NOMO-1 treated with DMSO at 0.1 percent for 48 hours (cell line): ENCODE results near the gene ALG12.

Experiments
- DNase-seq: peaks from one replicate; lab custom pipeline; 2025; ENCODE audit not compliant: unreplicated experiment; lab: John Stamatoyannopoulos, UW

Gene ALG12

DNA sequence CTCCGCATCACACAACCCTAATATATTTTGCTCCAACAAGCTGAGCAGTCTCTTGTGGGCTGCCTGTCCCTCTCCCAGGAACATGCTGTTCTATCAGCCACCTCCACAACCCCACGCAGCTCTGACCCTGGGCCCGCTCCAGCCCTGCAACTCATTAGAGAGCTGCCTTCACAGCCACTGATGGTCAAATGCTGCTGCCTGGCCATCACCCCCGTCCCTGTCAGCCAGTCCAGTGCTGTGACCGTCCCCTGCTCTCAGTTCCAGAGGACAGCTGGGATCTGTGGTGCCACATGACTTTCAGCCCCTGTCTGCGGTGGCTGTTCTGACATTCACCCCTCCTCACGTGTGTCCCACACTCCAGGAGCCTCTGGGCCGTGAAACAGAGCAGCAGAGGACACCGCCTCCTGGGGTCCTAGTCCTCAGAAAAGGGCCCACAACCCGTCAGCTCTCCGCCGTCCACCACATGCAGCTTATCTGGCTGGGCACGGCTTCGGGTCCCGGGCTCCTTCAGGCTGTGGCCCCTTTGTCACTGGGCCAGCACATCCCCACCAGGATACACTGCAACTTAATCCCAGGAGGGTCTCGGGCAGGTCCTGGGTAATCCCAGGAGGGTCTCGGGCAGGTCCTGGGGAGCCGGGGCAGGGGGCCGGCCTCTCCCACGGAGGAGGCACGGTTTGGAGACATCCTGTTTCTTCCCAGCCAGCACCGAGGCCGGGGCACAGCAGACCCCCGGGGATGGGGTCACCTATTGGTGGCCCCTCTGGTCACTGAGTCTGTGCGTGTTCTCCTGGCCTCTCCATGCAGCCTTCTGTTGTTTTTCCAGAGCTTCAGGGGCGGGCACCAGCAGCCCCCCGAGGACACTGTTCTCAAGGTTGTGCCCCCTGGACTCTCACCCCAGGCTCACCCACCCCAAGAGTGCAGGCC lies 15.3 kb upstream of the ALG12 start:
- no peak for DNase-seq

DNA sequence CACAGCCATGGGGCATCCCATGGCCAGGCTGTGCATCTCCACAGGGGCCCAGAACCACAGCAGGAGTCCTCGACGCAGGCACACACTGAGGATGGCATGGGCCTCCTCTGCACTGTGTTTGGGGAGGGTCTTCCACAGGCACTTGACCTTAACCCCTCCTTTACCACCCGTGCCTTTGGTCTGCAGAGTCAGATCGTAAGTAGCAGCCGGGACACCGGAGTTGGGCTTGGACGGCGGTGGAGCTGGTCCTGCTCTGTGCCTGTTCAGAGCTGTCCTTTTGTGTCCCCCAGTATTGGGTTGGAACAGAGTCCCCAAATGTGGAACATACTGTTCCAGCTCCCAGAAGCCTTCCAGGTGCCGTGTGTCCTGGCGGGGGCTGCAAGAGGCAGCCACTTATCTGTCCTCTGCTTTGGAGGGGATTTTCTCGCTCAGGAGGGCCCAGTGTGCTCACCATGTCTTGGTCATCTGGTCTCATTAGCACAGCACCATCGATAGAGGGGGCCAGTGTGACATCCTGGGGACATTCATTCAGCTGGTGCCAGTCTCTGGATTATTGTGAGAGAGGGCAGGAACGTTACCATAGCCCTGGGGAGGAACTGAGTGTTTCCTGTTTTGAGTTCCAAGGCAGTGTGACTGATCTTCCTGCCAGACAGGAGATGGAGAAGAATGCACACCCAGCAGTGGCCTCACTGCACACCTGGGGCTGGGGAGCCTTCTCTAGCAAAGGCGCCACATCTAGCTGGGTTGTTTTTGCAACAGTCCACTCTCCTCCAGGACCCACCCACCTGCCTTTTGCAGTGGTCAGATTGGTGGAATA lies 12.6 kb upstream of the ALG12 start:
- DNase-seq: peak; percentile 90

DNA sequence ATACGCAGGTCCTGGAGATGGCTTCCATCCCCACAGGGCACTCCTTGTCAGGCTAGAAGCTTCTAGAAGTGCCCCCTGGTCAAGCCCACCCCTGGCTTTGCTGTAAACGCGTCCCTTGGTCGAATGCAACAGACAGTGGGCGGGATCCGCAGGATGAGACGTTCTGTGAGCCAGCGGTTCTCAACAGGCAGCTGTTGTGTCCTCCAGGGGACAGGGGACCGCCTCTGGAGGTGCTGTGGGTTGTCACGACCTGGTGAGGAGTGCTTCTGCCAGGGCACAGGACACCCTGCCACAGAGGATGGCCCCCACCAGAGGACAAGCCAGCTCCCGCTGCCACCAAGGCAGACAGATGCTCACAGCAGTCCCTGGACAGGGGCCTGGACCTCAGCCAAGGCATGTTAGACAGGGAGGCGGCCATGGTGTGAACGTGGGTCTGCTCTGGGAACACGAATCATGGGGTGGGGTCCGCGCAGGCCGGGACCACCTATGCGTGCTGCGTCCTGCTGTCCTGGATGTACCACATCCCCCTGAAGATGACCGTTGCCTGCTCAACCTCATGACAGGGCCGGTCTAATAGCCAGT lies 11.8 kb upstream of the ALG12 start:
- DNase-seq: no peak

DNA sequence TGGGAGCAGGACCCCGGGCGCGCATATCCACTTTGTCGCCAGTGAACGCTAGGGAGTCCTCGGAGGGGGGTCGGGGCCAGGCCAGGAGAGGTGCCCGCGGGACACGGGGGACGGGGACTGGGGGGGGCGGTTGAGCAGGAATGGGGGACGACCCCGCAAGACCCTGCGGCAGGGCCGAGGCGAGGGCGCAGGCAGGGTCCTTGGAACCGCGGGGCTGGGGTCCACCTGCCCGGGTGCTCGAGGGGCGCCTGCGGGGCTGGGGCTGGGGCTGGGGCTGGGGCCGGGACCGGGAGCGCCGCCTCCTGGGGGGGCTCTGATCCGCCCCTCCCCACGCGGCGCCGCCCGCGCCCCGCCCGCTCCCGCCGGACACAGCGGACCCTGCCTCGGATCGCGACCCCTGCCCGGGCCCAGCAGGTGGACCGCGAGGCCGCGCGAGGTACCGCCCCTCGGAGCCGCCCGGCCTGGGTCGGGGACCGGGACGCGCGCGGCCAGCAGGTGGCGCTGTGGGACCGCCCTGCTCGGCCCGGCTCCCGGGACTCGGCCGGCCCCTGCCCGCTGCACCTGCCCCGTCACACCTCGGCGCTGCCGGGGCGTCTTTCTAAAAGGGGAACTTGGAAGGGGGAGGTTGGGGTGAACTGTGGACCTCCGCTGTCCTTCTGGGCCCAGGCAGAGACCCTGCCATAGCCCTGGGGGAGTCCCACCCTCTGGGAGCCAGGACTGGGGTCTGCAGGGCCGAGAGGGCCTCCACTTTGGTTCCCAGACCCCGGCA lies 11.2 kb upstream of the ALG12 start:
- DNase-seq: peak; percentile 30

DNA sequence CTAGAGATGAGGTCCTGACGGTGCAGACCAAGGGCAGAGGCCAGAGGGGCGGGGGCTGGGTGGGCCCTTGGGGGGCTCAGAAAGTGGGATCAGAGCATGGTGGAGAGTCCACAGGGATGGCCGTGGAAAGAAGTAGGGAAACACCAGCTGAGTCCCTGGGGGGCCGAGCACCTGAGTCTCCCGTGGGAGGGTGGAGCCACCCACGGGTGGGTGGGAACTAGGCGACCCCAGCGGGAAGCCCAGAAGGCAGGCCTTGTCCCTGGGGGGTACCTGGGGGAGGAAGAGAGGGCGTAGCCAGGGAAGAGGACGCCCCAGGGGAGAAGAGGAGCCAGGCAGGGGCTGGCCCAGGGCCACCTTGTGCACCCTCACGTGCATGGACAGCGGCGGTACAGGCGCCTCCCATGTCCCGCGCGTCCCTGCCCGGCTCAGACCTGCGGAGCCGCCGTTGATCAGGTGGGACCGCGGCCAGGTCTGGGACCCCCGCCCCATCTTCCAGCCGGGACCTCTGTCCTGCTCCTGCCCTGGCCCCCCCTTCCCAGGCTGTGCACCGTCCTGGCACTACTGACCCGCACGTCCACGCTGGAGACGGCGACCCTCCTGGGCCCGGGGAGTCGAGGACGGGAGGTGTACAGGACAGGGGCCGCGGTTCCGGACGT lies 10.4 kb upstream of the ALG12 start:
- DNase-seq: no peak

DNA sequence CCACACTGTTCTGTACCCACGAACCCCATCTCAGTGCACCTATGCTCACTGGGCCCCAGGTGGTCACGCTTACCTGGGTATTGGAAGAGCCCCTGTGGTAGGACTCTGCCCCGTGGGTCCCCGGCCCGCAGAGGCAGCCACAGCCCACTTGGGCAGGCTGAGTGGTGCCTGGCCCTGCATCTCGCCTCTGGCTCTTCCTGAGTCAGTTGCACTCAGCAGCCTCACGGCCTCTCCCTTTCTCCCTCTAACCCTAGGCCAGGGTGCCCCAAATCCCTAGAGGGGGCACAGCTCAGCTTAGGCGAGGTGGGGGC lies 9.9 kb upstream of the ALG12 start:
- no peak for DNase-seq

DNA sequence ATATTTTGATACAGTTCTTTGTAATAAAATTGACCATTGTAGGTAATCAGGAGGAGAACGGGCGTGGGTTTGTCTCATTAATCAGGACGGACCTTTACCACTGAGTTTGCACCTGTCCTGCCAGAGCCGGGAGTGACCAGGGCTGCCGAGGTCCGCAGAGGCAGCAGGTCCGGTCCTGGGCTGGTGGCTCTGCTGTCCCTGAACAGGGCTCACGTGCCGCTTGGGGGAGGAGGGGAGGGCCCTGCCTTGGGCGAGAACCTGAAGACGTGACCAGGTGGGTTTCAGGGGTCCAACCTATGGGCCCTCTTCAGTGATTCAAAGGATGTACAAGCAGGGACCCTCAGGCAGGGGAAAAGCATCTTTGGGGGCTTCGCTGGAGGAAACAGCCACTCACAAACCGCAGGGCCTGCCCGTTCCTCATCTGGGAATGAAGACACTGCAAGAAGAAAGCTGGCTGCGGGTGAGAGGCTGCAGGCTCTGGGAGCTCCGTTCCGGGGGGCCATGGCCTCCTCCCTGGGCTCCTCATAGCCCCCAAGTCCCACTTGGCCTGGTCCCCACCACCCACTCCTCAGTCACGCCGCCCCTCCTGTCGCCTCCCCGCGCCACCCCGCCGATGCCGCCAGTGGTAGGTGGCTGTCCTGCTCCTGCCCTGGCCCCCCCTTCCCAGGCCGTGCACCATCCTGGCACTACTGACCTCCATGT lies 9.4 kb upstream of the ALG12 start:
- no peak for DNase-seq

DNA sequence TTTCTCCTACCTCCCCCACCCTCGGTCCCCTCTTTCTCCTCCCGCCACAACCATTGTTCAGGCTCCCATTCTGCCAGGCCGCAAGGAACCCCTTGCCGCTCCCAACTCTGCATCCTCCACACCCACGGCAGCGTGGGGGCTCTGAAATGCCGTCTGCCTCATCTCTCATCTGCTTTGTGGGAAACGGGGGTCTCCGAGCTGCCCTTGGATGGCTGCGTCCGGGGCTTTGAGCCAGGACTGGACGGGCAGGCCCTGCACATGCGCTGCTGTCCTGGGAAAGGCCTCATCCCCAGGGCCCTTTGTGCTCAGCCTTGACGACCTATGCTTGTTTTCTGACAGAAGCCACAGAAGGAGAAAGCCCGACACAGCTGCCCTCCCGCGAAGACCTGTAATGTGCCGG lies 8.7 kb upstream of the ALG12 start:
- DNase-seq: no peak

DNA sequence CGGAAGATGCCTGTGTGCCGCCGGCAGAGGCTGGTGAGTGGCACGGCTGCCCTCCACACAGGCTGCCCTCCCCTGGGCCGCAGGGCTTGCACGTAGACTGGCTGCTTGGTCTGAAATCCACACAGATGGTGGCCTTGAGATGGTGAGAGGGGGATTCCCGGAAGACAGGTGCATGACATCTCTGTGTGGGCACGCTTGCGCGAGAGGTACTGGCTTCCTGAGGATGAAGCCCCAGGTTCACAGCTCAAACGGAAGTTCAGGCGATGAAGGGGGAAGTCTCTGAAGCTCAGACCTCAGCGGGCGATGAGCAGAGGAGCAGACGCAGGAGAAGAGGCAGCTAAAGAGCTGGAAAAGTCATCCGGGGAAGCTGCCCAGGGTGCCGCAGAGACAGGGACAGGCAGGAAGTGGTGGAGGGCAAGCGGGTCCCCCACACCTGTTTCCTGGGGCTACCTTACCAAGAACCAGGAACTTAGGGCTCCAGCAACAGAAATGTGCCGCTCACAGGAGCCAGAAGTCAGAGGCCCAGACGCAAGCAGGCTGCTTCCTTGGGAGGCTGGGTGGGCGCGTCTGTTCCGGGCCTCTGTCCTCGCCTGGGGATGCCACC lies 7.4 kb upstream of the ALG12 start:
- DNase-seq: no peak

DNA sequence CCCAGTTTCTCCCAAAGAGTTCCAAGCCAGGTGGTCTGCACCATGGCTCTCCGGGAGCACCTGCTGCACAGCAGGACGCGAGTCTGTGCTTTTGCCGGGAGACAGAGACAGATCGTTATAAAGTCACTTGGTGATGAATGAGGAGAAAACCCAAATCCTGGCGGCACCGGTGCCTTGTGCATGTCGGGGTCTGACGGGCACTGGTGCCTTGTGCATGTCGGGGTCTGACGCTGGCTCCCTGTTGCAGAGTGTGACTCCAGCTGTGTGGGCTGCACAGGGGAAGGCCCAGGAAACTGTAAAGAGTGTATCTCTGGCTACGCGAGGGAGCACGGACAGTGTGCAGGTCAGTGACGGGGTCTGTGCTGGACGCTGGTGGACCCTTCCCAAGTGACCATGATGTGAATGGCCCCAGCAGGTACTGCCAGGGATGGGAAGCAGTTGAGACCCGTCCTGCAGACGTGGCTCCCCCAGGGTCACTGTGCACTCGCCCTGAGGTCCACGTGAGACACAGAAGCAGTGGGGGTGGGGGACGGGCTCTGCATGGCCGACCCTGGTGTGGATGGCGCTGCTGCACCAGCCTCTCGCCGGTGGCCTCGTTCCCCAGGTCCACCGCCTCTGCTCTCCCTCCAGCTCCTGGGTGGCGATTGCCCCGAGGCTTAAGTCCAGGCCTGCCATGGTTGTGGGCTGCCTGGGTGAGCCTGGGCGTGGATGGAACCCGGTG lies 6.0 kb upstream of the ALG12 start:
- DNase-seq: no peak

DNA sequence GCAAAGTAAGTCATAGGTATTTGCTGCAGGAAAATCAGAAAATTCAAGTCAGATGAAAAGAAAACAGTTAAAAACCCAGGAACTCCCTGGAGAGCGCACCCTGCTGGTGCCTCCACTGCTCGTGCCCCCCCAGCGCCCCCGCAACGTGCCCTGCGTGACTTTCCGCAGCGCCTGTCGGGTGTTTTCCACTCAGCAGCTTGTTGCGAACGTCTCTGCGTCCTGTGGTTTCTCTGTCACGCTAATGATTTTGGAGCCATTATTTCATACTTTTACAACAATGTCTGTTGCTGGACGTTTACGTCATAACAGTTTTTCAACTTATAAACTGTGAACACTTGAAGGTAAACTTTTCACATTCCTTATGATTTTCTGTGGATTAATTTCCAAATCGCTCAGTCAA lies 5.2 kb upstream of the ALG12 start:
- peak; percentile 16 for DNase-seq

DNA sequence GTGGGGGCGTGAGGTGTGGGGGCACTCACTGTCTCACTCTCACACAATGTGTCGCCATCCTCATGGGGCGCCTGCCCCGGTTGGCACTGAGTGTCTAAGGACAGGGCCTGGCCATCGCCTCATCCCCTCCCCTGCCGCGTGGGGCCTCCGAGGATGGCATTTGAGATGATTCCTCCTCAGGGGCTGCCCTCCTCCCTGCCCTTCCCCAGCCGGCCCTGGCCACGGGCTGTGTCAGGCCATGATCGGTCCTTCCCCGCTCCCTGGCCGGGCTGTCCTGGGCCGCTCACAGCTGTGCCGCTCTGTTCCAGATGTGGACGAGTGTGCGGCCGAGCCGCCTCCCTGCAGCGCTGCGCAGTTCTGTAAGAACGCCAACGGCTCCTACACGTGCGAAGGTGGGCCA lies 4.7 kb upstream of the ALG12 start:
- no peak for DNase-seq

DNA sequence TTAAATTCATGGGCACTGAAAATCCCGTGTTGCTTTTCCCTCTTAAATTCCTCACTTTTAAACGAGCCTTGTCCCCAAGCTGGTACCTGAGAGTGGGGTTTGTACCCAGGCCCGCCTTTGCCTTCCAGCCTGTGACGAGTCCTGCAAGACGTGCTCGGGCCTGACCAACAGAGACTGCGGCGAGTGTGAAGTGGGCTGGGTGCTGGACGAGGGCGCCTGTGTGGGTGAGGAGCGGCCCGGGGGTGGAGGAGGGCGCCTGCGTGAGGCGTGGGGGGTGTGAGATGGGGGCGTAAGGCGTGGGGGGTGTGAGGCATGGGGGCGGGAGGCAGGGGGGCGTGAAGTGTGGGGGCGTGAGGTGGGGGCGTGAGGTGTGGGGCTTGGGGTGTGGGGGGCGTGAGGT lies 4.2 kb upstream of the ALG12 start:
- no peak for DNase-seq

DNA sequence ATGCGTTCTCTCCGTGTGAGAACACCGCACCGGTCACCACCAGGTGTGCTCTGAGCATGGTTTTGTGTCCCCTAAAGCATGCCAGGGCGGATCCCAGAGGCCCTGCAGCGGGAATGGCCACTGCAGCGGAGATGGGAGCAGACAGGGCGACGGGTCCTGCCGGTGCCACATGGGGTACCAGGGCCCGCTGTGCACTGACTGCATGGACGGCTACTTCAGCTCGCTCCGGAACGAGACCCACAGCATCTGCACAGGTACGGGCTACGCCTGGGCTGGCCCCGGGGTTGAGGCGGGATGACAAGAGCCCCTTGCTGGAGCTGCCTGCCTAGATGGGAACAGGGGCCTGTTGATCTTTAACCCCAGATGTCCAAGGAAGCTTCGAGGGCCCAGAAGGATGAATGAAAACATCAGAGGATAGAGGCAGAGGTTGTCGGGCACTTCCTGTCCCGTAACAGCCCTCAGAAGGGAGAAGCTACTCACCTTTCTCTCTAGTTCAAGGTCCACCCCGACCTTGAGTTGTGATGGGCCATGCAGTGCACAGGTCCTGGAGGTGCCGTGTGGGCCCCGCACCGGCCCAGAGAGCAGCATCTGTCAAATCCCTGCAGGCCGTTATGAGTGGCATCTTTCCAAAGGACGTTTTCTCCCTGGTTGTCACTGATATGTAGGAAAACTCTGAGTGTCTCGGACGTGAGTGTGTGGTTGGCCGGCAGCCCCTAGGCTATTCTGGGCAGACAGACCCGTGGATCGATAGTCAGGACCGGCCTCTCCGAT lies 3.5 kb upstream of the ALG12 start:
- DNase-seq: no peak

DNA sequence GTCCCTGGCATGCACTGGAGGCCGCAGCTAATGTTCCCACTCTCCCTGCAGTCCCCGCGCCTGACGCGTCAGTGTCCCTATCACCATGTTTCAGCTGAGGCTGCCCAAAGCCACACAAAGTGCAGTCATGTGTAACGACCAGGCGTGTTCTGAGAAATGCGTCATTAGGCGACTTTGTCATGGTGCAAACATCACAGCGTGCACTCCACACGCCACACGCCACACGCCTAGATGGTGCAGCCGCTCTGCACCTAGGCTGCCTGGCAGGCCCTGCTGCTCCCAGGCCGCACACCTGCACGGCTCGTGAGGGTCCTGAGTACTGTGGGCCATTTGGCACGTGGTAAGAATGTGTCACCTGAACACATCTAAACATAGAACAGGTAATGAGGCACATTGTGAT lies 2.6 kb upstream of the ALG12 start:
- DNase-seq: no peak

DNA sequence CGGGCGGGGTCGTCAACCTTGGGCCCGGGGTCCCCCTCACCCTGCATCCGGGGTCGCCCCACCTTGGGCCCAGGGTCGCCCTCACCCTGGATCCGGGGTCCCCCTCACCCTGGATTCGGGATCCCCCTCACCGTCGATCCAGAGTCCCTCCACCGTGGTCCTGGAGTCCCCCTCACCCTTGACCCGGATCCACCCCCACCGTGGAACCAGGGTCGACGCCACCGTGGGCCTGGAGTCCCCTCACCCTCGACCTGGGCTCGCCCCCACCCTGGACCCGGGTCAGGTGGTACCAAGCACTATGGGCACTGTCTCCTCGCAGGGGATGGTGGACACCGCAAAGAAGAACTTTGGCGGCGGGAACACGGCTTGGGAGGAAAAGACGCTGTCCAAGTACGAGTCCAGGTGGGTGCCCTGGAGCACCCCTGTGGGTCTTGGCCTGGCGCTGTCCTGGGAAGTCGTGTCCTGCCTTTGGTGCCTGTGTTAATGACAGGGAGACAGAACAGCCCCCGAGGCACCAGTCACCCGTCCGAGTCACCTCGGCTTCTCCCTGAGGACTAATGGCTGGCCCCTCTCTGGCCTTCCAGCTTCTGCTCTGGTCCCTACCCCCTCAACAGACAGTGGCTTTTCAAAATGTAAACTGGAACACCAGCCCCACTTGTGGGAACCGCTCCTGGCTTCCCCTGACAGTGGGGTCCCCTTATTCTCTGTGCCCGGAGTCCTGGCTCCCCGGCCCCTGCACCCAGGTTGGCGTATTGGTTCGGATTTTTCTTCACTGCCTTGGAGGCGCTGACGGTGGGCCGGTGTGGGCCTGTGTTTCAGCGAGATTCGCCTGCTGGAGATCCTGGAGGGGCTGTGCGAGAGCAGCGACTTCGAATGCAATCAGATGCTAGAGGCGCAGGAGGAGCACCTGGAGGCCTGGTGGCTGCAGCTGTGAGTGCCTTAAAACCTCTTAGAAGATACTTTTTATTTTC lies 958 bp upstream of the ALG12 start:
- no peak for DNase-seq

DNA sequence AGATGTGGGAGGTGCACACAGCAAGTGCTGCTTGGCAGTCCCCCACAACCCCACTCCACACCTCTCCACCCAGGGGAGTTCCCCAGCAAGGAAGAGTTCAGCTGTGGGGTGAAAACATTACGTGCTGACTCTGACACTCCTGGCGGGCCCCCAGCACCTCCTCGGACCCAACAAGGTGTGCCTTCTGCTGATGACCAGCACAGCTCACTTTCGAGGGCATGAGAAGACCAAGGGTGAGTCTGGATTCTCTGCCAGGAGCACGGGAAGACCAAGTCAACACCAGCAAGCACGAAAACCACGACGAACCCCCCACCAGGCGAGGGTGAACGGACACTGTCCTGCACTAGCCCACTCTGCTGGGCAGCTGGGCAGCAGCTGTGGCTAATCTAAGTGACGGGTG lies 1.4 kb downstream of the ALG12 start:
- no peak for DNase-seq
